DND-41 (cell line): ENCODE data around the gene FHIT.

Experiments
- ATAC-seq: fragments of 200-7000 bp; cut with Tn5 transposase; 3 replicates; pipeline ENCODE4 v1.9.1; 2021; ENCODE audit warnings: low read depth; ENCODE audit not compliant: insufficient read depth
- DNase-seq: peaks from one replicate; pipeline ENCODE4 v3.0.0-alpha.2; 2020
- H2AFZ ChIP-seq: 2 replicates; pipeline ENCODE4 v1.6.0; 2012; ENCODE audit warnings: low read depth, low read length
- H3K27ac ChIP-seq: 2 replicates; pipeline ENCODE4 v1.5.1; 2012; ENCODE audit warnings: low read length, inconsistent platforms
- H3K27me3 ChIP-seq: fragments of 200-600 bp; sonication (generic); 2 replicates; pipeline ENCODE4 v1.6.0; 2012; ENCODE audit warnings: low read length, mild to moderate bottlenecking, inconsistent platforms; ENCODE audit not compliant: insufficient read depth, poor library complexity
- H3K36me3 ChIP-seq: 2 replicates; pipeline ENCODE4 v1.5.1; 2012; ENCODE audit warnings: low read length, inconsistent platforms; ENCODE audit not compliant: insufficient read depth
- H3K4me1 ChIP-seq: 2 replicates; pipeline ENCODE4 v1.5.1; 2012; ENCODE audit warnings: mild to moderate bottlenecking, low read length; ENCODE audit not compliant: insufficient read depth
- H3K4me2 ChIP-seq: 2 replicates; pipeline ENCODE4 v1.6.0; 2012; ENCODE audit warnings: mild to moderate bottlenecking, moderate library complexity, low read length, inconsistent platforms; ENCODE audit not compliant: insufficient read depth
- H3K4me3 ChIP-seq, 2 experiments: fragments of 200-600 bp in 1 of 2; shearing (Covaris generic) in 1 of 2; 2 replicates each; pipeline ENCODE4 v1.5.1; 2012 to 2016; ENCODE audit warnings: inconsistent platforms in 2 of 2, low read length in 2 of 2, mild to moderate bottlenecking in 2 of 2, low read depth in 1 of 2, moderate library complexity in 1 of 2
- H3K79me2 ChIP-seq: 2 replicates; pipeline ENCODE4 v1.6.0; 2012; ENCODE audit warnings: low read length, inconsistent platforms; ENCODE audit not compliant: insufficient read depth
- H3K9ac ChIP-seq: 2 replicates; pipeline ENCODE4 v1.6.0; 2012; ENCODE audit warnings: low read depth, mild to moderate bottlenecking, inconsistent platforms, low read length, moderate library complexity
- H3K9me3 ChIP-seq: 2 replicates; pipeline ENCODE4 v1.5.1; 2012; ENCODE audit warnings: low read length, moderate library complexity, mild to moderate bottlenecking, inconsistent platforms; ENCODE audit not compliant: insufficient read depth, severe bottlenecking
- H4K20me1 ChIP-seq: 2 replicates; pipeline ENCODE4 v1.6.0; 2012; ENCODE audit warnings: low read length; ENCODE audit not compliant: insufficient read depth
- EZH2 ChIP-seq: IDR thresholded peaks from 3 replicates; pipeline ENCODE4 v1.6.1; 2012; ENCODE audit warnings: borderline replicate concordance, low read depth, mild to moderate bottlenecking, moderate library complexity, low read length, inconsistent platforms; ENCODE audit not compliant: severe bottlenecking
- TF ChIP-seq, protein P1 (sequence below): IDR thresholded peaks from 2 replicates; pipeline ENCODE4 v1.5.1; 2012; ENCODE audit warnings: borderline replicate concordance, low read length, moderate library complexity, mild to moderate bottlenecking; ENCODE audit not compliant: poor library complexity, severe bottlenecking; ENCODE audit errors: extremely low read depth

The FHIT gene

GRCh38 chr3:60344340-60344739, 906.9 kb downstream of the FHIT start:
- H3K9me3 ChIP-seq = no peaks in the 10 kb centered on the region
- H3K79me2 ChIP-seq = no peaks in the 10 kb centered on the region
- H3K36me3 ChIP-seq = no peaks in the 10 kb centered on the region
- H2AFZ ChIP-seq = no peak overlapping the region
- no peak overlapping the region for H3K27ac ChIP-seq
- TF ChIP-seq, protein P1, sequence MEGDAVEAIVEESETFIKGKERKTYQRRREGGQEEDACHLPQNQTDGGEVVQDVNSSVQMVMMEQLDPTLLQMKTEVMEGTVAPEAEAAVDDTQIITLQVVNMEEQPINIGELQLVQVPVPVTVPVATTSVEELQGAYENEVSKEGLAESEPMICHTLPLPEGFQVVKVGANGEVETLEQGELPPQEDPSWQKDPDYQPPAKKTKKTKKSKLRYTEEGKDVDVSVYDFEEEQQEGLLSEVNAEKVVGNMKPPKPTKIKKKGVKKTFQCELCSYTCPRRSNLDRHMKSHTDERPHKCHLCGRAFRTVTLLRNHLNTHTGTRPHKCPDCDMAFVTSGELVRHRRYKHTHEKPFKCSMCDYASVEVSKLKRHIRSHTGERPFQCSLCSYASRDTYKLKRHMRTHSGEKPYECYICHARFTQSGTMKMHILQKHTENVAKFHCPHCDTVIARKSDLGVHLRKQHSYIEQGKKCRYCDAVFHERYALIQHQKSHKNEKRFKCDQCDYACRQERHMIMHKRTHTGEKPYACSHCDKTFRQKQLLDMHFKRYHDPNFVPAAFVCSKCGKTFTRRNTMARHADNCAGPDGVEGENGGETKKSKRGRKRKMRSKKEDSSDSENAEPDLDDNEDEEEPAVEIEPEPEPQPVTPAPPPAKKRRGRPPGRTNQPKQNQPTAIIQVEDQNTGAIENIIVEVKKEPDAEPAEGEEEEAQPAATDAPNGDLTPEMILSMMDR = no peak
- no peak for TF ChIP-seq EZH2
- no peak overlapping the region for H3K9ac ChIP-seq
- no peaks in the 10 kb centered on the region for H3K27me3 ChIP-seq
- no peak overlapping the region for H3K4me3 ChIP-seq
- H4K20me1 ChIP-seq = no peaks in the 10 kb centered on the region
- H3K4me2 ChIP-seq = no peak overlapping the region
- H3K4me1 ChIP-seq = peaks cover 3% of the 10 kb centered on the region; the same call in 1 of the 2 replicates
- ATAC-seq (no peak), DNase-seq (no peak)

GRCh38 chr3:60343831-60344230, 907.4 kb downstream of the FHIT start:
- Histone ChIP-seq H3K4me3 (no peak overlapping the region), H3K36me3 (no peaks in the 10 kb centered on the region), H3K9ac (no peak overlapping the region), H4K20me1 (no peaks in the 10 kb centered on the region), H3K27me3 (no peaks in the 10 kb centered on the region), H3K4me2 (no peak overlapping the region), H3K79me2 (no peaks in the 10 kb centered on the region), H3K9me3 (no peaks in the 10 kb centered on the region), H3K27ac (no peak overlapping the region), H3K4me1 (peaks cover 8% of the 10 kb centered on the region), H2AFZ (no peak overlapping the region)
- ATAC-seq (no peak), DNase-seq (no peak)
- TF ChIP-seq, protein P1 = no peak
- no peak for TF ChIP-seq EZH2

- Histone ChIP-seq H3K79me2 (no peaks in the 10 kb centered on the region), H3K36me3 (no peaks in the 10 kb centered on the region), H4K20me1 (no peaks in the 10 kb centered on the region), H3K27me3 (no peaks in the 10 kb centered on the region), H3K9ac (no peak overlapping the region), H3K9me3 (no peaks in the 10 kb centered on the region), H2AFZ (no peak overlapping the region), H3K4me2 (no peak overlapping the region), H3K27ac (no peak overlapping the region), H3K4me3 (no peak overlapping the region), H3K4me1 (peaks cover 54% of the 10 kb centered on the region)
- no peak for ATAC-seq
- no peak for TF ChIP-seq EZH2
- TF ChIP-seq, protein P1 = no peak
- no peak for DNase-seq
Observed at GRCh38 chr3:60339304-60339703, 911.9 kb downstream of the FHIT start.

GRCh38 chr3:60337421-60337820, 913.8 kb downstream of the FHIT start:
- no peak overlapping the region for H3K9ac ChIP-seq

More at GRCh38 chr3:60337421-60337820, 913.8 kb downstream of the FHIT start:
- Histone ChIP-seq H3K4me1 (peaks cover 72% of the 10 kb centered on the region), H3K4me2 (no peak overlapping the region), H3K27me3 (no peaks in the 10 kb centered on the region), H3K9me3 (no peaks in the 10 kb centered on the region), H3K79me2 (no peaks in the 10 kb centered on the region), H2AFZ (no peak overlapping the region), H4K20me1 (no peaks in the 10 kb centered on the region), H3K4me3 (no peak overlapping the region), H3K36me3 (no peaks in the 10 kb centered on the region), H3K27ac (peak overlapping the region; percentile 58)
- no peak for ATAC-seq
- no peak for TF ChIP-seq EZH2
- TF ChIP-seq, protein P1 = no peak
- DNase-seq = no peak
